ENCODE data around the gene PRDM16.

PRDM16 gene

GRCh38 chr1:3120140-3120539 lies 51.1 kb downstream of the PRDM16 start:
- DNase-seq (ENCODE audit: extremely low read depth in 1 of 2, low read depth in 1 of 2), result no peak

GRCh38 chr1:3120994-3121393 lies 52.0 kb downstream of the PRDM16 start:
- DNase-seq (ENCODE audit: extremely low read depth in 1 of 2, low read depth in 1 of 2), result no peak

- DNase-seq (ENCODE audit: extremely low read depth in 1 of 2, low read depth in 1 of 2), result no peak
Measured at GRCh38 chr1:3121401-3122210, 52.6 kb downstream of the PRDM16 start.

GRCh38 chr1:3122311-3122710 lies 53.3 kb downstream of the PRDM16 start:
- no peak for DNase-seq (ENCODE audit: extremely low read depth in 1 of 2, low read depth in 1 of 2)

- no peak for DNase-seq (ENCODE audit: extremely low read depth in 1 of 2, low read depth in 1 of 2)
Measured at GRCh38 chr1:3124246-3124645, 55.2 kb downstream of the PRDM16 start.

DNA sequence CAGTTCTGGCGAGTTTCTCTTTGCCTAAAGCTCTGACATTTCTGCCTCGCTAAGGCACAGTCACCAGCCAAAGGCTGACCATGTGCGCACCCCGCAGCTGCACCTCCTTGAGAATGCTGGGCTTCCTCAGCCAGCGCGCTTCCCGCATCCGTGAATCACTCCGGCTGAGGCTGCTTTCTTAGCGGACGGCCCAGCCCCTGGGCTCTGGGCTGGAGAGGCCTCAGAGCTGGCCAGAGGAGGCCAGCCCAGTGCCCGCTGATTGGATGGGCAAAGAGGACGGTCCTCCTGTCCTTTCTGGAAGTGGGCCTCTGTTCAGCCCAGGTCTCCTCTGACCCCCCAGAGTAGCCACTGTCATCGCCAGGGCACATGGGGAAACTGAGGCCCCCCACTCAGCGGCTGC lies 56.1 kb downstream of the PRDM16 start:
- no peak for DNase-seq (ENCODE audit: extremely low read depth in 1 of 2, low read depth in 1 of 2)

DNA sequence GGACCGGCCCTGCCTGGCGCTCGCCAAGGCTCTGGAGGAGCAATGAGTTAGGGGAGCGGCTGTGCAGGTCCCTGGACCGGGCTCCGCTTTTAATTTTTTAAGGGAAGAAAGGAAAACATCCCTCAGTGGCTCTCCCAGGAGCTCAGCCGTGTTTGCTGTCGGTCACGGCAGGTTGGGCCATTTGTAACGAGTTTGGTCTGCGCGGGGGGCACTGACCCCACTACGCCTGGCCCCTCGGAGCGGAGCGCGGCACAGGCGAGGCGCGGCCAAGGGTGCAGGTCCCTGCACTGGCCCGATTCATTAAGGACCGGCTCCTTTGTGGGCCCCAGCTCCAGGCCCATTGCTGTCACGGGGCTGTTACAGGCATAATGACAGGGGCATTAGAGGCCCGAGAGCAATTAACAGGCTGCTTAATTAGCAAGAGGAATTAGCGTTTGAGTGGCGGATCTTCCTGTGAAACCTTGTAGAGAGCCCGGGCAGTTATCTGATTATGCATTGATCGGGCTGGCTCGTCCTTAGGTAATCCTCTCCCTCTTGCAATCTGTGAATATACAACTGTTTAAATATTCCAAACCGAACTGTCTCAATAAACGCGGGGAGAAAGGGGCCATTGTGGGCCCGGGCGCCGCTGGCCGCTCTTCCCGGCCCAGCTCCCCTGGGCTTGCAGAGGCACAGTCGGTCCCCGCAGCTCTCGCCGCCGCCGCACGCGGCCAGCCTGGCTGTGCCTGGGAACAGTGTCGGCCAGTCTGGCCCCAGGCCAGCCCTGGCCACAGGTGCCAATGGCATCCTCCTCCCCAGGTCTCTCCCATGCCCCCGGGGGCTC lies 56.8 kb downstream of the PRDM16 start:
- DNase-seq (ENCODE audit: extremely low read depth in 1 of 2, low read depth in 1 of 2), result no peak

GRCh38 chr1:3126756-3127678 lies 58.0 kb downstream of the PRDM16 start:
- no peak for DNase-seq (ENCODE audit: extremely low read depth in 1 of 2, low read depth in 1 of 2)

- DNase-seq (ENCODE audit: extremely low read depth in 1 of 2, low read depth in 1 of 2), result no peak
Measured at GRCh38 chr1:3127738-3128137, 58.7 kb downstream of the PRDM16 start.

DNA sequence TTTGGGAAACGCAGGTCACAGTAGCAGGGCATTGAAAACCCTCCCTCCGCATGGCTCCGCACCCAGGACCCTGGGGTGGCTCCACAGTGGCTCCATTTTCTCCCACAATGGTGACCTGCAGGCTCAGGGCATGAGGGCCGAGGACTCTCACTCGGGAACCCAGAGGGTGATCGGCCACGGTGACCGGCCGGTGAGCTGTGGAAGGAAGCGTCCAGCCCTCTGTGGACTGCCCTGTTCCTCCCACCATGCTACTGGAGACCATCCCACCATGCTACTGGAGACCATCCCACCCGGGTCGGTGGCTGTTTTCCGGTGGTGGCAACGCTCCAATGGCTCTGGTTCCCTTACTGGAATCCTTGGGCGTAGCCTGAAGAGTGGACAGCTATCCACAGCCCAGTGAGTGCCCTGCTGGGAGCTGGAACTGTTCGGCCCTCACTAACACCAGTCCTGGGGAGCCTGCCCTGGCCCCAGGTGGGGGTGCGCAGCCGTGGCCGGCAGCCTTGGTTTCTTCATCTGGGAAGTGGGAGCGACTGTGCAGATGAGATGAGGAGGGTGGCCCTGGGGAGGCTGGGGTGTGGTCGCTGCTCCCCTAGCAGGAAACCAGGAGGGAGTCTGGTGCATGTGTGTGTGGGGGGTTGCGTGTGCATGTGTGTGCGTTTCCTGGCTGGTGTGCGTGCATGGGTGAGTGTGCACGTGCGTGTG lies 59.6 kb downstream of the PRDM16 start:
- no peak for DNase-seq (ENCODE audit: extremely low read depth in 1 of 2, low read depth in 1 of 2)

GRCh38 chr1:3129133-3129490 lies 60.1 kb downstream of the PRDM16 start:
- DNase-seq (ENCODE audit: extremely low read depth in 1 of 2, low read depth in 1 of 2), result no peak

DNA sequence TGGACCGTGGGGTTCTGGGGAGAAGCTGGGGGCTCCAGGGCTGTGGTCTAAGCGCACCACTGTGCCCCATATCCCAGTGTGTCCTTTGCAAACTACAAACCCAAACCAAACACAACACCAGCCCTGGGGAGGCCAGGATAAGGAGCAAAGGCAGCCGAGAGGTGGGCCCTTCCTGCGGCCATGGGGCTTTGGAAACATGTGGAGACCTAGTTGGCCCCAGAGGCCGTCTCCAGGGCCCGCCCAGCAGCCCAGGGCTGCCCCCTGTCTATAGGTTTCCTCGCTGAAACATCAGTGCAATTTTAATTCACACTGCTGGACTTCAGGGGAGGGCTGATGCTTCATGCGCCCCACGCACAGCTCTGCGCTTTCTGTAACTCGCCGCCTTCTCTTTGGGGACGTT lies 61.3 kb downstream of the PRDM16 start:
- DNase-seq (ENCODE audit: extremely low read depth in 1 of 2, low read depth in 1 of 2), result no peak

- DNase-seq (ENCODE audit: extremely low read depth in 1 of 2, low read depth in 1 of 2), result no peak
Measured at GRCh38 chr1:3132660-3133059, 63.7 kb downstream of the PRDM16 start.

GRCh38 chr1:3133686-3134085 lies 64.7 kb downstream of the PRDM16 start:
- DNase-seq (ENCODE audit: extremely low read depth in 1 of 2, low read depth in 1 of 2), result no peak

GRCh38 chr1:3134381-3135072 lies 65.5 kb downstream of the PRDM16 start:
- no peak for DNase-seq (ENCODE audit: extremely low read depth in 1 of 2, low read depth in 1 of 2)

- no peak for DNase-seq (ENCODE audit: extremely low read depth in 1 of 2, low read depth in 1 of 2)
Measured at GRCh38 chr1:3135073-3135702, 66.2 kb downstream of the PRDM16 start.

- DNase-seq (ENCODE audit: extremely low read depth in 1 of 2, low read depth in 1 of 2), result no peak
Measured at GRCh38 chr1:3135744-3136455, 66.9 kb downstream of the PRDM16 start.

DNA sequence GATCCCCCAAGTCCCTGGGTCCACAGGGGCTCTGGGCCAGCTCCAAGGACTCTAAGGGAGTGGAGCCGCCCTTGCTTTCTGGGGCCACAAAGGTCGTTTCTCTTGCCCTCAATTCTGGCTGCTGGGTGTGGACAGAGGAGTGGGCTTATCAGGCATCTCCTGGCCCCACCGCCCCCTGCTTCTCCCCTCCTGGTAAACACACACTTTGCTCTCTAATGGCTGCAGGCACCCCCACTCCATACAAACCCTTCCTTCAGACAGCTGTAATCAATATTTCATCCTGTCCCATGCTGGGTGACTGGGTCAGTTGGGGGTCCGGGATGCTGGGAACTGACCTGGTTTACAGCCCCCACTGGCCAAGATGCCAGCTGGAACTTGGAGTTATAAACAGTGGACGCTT lies 67.5 kb downstream of the PRDM16 start:
- no peak for DNase-seq (ENCODE audit: extremely low read depth in 1 of 2, low read depth in 1 of 2)

All from activated CD8-positive, alpha-beta memory T cell treated with anti-CD3 and anti-CD28 coated beads for 1 hour (primary cell).